B cell (primary cell): ENCODE results near the gene NGLY1. TPM values are rescaled to one million over a fixed set of nuclear protein-coding genes. Genes with fewer than 3 reads are reported as not detected.

ENCODE experiments used
- ATAC-seq: fragments of 200-7000 bp; cut with Tn5 transposase; one replicate; pipeline ENCODE4 v1.10.0; 2021; ENCODE audit warnings: low read depth, mild to moderate bottlenecking, moderate number of reproducible peaks, moderate library complexity
- CTCF ChIA-PET: fragments of 350-600 bp; sonication (Branson Sonifier 250); formaldehyde crosslinking; loops from one replicate; lab custom pipeline; 2021; ENCODE audit warnings: antibody characterized with exemption, inconsistent platforms; lab: Charles Lee
- POLR2A ChIA-PET: fragments of 350-600 bp; sonication (Branson Sonifier 250); formaldehyde crosslinking; loops from one replicate; lab custom pipeline; 2021; ENCODE audit warnings: antibody characterized with exemption; lab: Charles Lee
- DNase-seq: peaks from one replicate; pipeline ENCODE4 v3.0.0; 2013
- H2AFZ ChIP-seq: 2 replicates; pipeline ENCODE4 v1.6.1; 2012; ENCODE audit warnings: mild to moderate bottlenecking, low read depth, low read length; ENCODE audit not compliant: insufficient read depth, poor library complexity, severe bottlenecking
- H3K27ac ChIP-seq, 2 donors: 1 replicate in 1 of 2; 2 replicates in 1 of 2; pipeline ENCODE4 v1.5.1; 2012 to 2013; ENCODE audit warnings: low read length in 2 of 2, mild to moderate bottlenecking in 2 of 2, moderate library complexity in 1 of 2
- H3K27me3 ChIP-seq, 4 experiments: fragments of 200-600 bp in 1 of 4; sonication (generic) in 1 of 4; replicated peaks in 1 of 4; 1 replicate in 2 of 4; 2 replicates in 2 of 4; pipeline versions ENCODE4 v1.6.1 to v1.7.0; 2013 to 2016; ENCODE audit warnings: low read length in 3 of 4, mild to moderate bottlenecking in 2 of 4, mixed read lengths in 1 of 4, moderate library complexity in 1 of 4; ENCODE audit not compliant: insufficient read depth in 4 of 4, control insufficient read depth in 3 of 4; ENCODE audit errors: control extremely low read depth in 1 of 4
- H3K36me3 ChIP-seq, 2 experiments: replicated peaks in 1 of 2; 1 replicate in 1 of 2; 2 replicates in 1 of 2; pipeline versions ENCODE4 v1.6.1 to v1.7.1; 2013; ENCODE audit warnings: low read length in 1 of 2; ENCODE audit not compliant: insufficient read depth in 2 of 2, control insufficient read depth in 1 of 2; ENCODE audit errors: control extremely low read depth in 1 of 2, extremely low read depth in 1 of 2
- H3K4me1 ChIP-seq, 2 donors: fragments of 200-600 bp in 1 of 2; sonication (generic) in 1 of 2; 1 replicate in 1 of 2; 2 replicates in 1 of 2; pipeline versions ENCODE4 v1.5.1 to v1.6.1; 2013 to 2017; ENCODE audit warnings: low read length in 2 of 2; ENCODE audit not compliant: control insufficient read depth in 2 of 2, insufficient read depth in 2 of 2
- H3K4me2 ChIP-seq: replicated peaks from 2 replicates; pipeline ENCODE3; 2012; ENCODE audit warnings: mild to moderate bottlenecking, low read depth, low read length; ENCODE audit not compliant: poor library complexity, severe bottlenecking
- H3K4me3 ChIP-seq, 5 experiments: fragments of 200-600 bp in 1 of 5; sonication (generic) in 1 of 5; 1 replicate in 3 of 5; 2 replicates in 2 of 5; pipeline versions ENCODE4 v1.5.1 to v1.7.0; 2011 to 2016; ENCODE audit warnings: low read length in 4 of 5, mild to moderate bottlenecking in 4 of 5, low read depth in 2 of 5, control low read depth in 1 of 5, moderate library complexity in 1 of 5; ENCODE audit not compliant: insufficient read depth in 1 of 5; ENCODE audit errors: control extremely low read depth in 1 of 5, extremely low read depth in 1 of 5
- H3K79me2 ChIP-seq: fragments of 200-600 bp; sonication (generic); one replicate; pipeline ENCODE4 v1.6.0; 2016; ENCODE audit warnings: low read length; ENCODE audit not compliant: control insufficient read depth, insufficient read depth
- H3K9ac ChIP-seq: fragments of 200-600 bp; sonication (generic); 2 replicates; pipeline ENCODE4 v1.6.1; 2017; ENCODE audit warnings: mild to moderate bottlenecking, low read length, moderate library complexity
- H3K9me3 ChIP-seq, 3 donors: one replicate each; pipeline versions ENCODE4 v1.6.1 to v1.7.1; 2013; ENCODE audit warnings: low read length in 2 of 3; ENCODE audit not compliant: control insufficient read depth in 2 of 3, insufficient read depth in 1 of 3; ENCODE audit errors: control extremely low read depth in 1 of 3
- H4K20me1 ChIP-seq: 2 replicates; pipeline ENCODE4 v1.6.0; 2012; ENCODE audit warnings: mild to moderate bottlenecking, low read length; ENCODE audit not compliant: insufficient read depth, control insufficient read depth, poor library complexity, severe bottlenecking
- H3K27ac Mint-ChIP-seq: one replicate; pipeline ENCODE4 v1.8.0; 2021; ENCODE audit warnings: mixed read lengths
- H3K27me3 Mint-ChIP-seq: one replicate; pipeline ENCODE4 v1.8.0; 2021; ENCODE audit warnings: mixed read lengths
- H3K4me1 Mint-ChIP-seq: one replicate; pipeline ENCODE4 v1.8.0; 2021; ENCODE audit warnings: mixed read lengths
- H3K4me3 Mint-ChIP-seq: one replicate; pipeline ENCODE4 v1.8.0; 2021; ENCODE audit warnings: mixed read lengths
- H3K9me3 Mint-ChIP-seq: one replicate; pipeline ENCODE4 v1.8.0; 2022; ENCODE audit warnings: mixed read lengths; ENCODE audit not compliant: insufficient read depth
- EZH2 ChIP-seq: IDR thresholded peaks from 2 replicates; pipeline ENCODE4 v1.6.1; 2012; ENCODE audit warnings: borderline replicate concordance, low read depth, mild to moderate bottlenecking, moderate library complexity, low read length; ENCODE audit not compliant: insufficient read depth, poor library complexity, severe bottlenecking
- WGBS: methylation state at CpG from one replicate; pipeline ENCODE4 v1.1.5; 2013; ENCODE audit warnings: missing lambda C conversion rate; ENCODE audit not compliant: insufficient coverage; 5-methylcytosine and 5-hydroxymethylcytosine counted together
- intact Hi-C: fragments of 100-400 bp; cut with micrococcal nuclease; formaldehyde crosslinking; loops from one replicate; pipeline ENCODE4 v1.10.0; 2022
- polyA plus RNA-seq: library from polyadenylated mRNA; depleted of rRNA; stranded (reverse); fragments of >200 nt; gene quantifications from 2 replicates; pipeline ENCODE4 v1.2.3, GENCODE V29; 2012
- total RNA-seq, 2 donors: library from RNA; stranded (reverse); fragments of 120-200 nt in 1 of 2; gene quantifications; 1 replicate in 1 of 2; 2 replicates in 1 of 2; pipeline versions ENCODE4 v1.2.3 to v1.2.4, GENCODE V29; 2013 to 2022
- TF ChIP-seq, protein P1 (sequence below): fragments of 200-600 bp; IDR thresholded peaks from one replicate; pipeline ENCODE4 v1.8.0; 2022; ENCODE audit warnings: antibody characterized with exemption, mild to moderate bottlenecking

The NGLY1 gene
- total and polyA plus RNA-seq, 2 donors (not counting 1 experiment from before 2014, with no cell fraction given), result 24.2 to 145 TPM

DNA sequence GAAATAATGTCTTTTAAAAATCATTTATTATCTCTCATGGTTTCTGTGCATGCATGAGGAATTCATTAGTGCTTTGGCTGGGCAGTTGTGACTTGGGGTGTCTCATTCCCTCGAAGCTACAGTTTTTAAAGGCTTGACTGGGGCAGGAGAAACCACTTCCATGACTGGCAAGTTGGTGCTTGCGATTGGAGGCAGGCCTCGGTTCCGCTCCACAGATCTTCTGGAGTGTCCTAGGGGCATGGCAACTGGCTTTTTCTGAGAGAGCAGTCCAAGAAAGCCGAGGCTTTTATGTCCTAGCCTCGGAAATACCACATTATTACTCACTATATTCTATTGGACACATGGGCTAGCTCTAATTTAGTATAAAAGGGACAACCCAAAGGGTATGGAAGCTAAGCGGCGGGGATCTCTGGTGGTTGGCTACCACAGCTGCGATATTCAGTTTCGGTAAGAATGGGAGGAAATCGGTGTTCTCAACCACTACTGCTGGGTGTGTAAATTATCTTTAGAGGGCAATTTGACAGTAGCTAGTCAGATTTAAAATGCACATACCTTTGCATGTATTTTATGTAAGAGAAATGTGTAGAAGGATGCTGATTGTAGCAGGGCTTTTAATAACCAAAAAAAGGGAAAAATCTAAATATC lies 69.8 kb downstream of the NGLY1 start:
- Histone ChIP-seq H3K9ac (no peak overlapping the region), H3K36me3 (no peaks in the 10 kb centered on the region), H3K4me2 (no peak overlapping the region), H3K4me3 (no peak overlapping the region), H4K20me1 (no peaks in the 10 kb centered on the region), H3K4me1 (no peaks in the 10 kb centered on the region), H2AFZ (no peak overlapping the region), H3K27ac (no peak overlapping the region), H3K27me3 (no peaks in the 10 kb centered on the region), H3K79me2 (no peaks in the 10 kb centered on the region), H3K9me3 (no peaks in the 10 kb centered on the region)
- ATAC-seq, result no peak
- Mint-ChIP-seq H3K27me3 (peaks cover 6% of the 10 kb centered on the region), H3K4me3 (no peak overlapping the region), H3K9me3 (peaks cover 6% of the 10 kb centered on the region), H3K27ac (no peak overlapping the region), H3K4me1 (no peaks in the 10 kb centered on the region)
- TF ChIP-seq, protein P1, sequence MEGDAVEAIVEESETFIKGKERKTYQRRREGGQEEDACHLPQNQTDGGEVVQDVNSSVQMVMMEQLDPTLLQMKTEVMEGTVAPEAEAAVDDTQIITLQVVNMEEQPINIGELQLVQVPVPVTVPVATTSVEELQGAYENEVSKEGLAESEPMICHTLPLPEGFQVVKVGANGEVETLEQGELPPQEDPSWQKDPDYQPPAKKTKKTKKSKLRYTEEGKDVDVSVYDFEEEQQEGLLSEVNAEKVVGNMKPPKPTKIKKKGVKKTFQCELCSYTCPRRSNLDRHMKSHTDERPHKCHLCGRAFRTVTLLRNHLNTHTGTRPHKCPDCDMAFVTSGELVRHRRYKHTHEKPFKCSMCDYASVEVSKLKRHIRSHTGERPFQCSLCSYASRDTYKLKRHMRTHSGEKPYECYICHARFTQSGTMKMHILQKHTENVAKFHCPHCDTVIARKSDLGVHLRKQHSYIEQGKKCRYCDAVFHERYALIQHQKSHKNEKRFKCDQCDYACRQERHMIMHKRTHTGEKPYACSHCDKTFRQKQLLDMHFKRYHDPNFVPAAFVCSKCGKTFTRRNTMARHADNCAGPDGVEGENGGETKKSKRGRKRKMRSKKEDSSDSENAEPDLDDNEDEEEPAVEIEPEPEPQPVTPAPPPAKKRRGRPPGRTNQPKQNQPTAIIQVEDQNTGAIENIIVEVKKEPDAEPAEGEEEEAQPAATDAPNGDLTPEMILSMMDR, result no peak
- TF ChIP-seq EZH2, result no peak
- POLR2A ChIA-PET, result no interaction called here
- intact Hi-C loops, result no loop called here
- DNase-seq, result no peak
- CTCF ChIA-PET, result no interaction called here
- WGBS, result 94% methylated on average over 3 of the region's 11 CpGs

DNA sequence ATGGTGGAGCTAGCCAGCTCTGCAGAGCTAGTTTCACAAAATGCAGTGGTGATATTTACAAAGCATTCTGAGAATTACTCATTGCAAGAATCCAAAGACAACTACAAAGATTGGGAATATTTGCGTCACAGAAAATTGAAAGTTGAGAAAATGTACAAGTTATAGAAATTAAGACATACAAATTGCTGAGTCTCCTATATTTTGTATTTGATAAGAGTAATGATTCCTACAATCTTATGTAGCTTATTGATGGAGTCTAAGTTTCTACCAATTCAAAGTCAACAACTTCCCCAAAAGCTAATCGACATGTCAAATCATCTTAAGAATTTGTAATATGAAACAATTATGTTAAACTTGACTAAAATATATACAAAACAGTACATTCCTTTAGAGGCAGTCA lies 72.2 kb downstream of the NGLY1 start:
- DNase-seq (no peak), ATAC-seq (no peak)
- intact Hi-C loops, result no loop called here
- no peak overlapping the region for H3K9ac ChIP-seq
- no peaks in the 10 kb centered on the region for H3K36me3 ChIP-seq
- no peak overlapping the region for H3K4me3 ChIP-seq
- H3K79me2 ChIP-seq, result no peaks in the 10 kb centered on the region
- TF ChIP-seq, protein P1, result no peak
- TF ChIP-seq EZH2, result no peak
- no peak overlapping the region for H3K27ac ChIP-seq
- peaks cover 15% of the 10 kb centered on the region for H3K27me3 Mint-ChIP-seq
- POLR2A ChIA-PET, result no interaction called here
- H2AFZ ChIP-seq, result no peak overlapping the region
- H4K20me1 ChIP-seq, result no peaks in the 10 kb centered on the region
- H3K4me1 Mint-ChIP-seq, result no peaks in the 10 kb centered on the region
- H3K4me3 Mint-ChIP-seq, result no peak overlapping the region
- H3K9me3 ChIP-seq, result no peaks in the 10 kb centered on the region
- no peak overlapping the region for H3K27ac Mint-ChIP-seq
- no peaks in the 10 kb centered on the region for H3K4me1 ChIP-seq
- WGBS, result no CpG with 5 or more reads among the region's 2 CpGs
- peaks cover 3% of the 10 kb centered on the region for H3K9me3 Mint-ChIP-seq
- peaks cover 0 to 2% (median 0%) of the 10 kb centered on the region in 4 experiments for H3K27me3 ChIP-seq
- CTCF ChIA-PET, result interaction anchor here (1.0 kb wide), 1 partner anchor 46 kb away, joined by 3 read pairs; no protein-coding TSS in a partner anchor
- no peak overlapping the region for H3K4me2 ChIP-seq
